ENCODE results near the gene NPAS3.

DNA sequence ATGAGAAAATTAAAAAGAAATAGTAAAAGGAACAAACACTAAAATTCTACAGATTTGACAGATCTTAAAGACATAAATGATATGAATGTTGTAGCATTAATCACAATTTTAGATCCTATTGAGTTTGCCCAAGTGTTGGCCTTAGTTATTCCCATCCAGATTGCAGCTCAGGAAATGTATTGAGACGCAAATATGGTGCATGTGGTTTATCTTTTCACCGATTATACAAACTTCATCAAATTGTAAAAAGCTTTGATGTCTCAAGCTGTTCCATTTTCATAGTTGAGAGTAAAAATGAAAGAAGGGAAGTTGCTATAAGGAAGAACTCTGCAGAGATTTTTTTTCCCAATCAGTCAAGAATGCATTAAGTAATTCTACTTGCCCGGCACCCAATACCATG, 683.8 kb downstream of the NPAS3 start:
- TF ChIP-seq, protein P1, sequence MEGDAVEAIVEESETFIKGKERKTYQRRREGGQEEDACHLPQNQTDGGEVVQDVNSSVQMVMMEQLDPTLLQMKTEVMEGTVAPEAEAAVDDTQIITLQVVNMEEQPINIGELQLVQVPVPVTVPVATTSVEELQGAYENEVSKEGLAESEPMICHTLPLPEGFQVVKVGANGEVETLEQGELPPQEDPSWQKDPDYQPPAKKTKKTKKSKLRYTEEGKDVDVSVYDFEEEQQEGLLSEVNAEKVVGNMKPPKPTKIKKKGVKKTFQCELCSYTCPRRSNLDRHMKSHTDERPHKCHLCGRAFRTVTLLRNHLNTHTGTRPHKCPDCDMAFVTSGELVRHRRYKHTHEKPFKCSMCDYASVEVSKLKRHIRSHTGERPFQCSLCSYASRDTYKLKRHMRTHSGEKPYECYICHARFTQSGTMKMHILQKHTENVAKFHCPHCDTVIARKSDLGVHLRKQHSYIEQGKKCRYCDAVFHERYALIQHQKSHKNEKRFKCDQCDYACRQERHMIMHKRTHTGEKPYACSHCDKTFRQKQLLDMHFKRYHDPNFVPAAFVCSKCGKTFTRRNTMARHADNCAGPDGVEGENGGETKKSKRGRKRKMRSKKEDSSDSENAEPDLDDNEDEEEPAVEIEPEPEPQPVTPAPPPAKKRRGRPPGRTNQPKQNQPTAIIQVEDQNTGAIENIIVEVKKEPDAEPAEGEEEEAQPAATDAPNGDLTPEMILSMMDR (IDR thresholded peaks at IDR 0.05; ENCODE audit: borderline replicate concordance, extremely low read depth, low read length, poor library complexity, severe bottlenecking), result no peak
- TF ChIP-seq EZH2 (IDR thresholded peaks at IDR 0.05; ENCODE audit: borderline replicate concordance, low read depth, low read length, severe bottlenecking), result no peak

All from DND-41 (cell line).